HG02943 (cell line): ENCODE results near the gene GNAI1.

ENCODE experiments used
- ATAC-seq: cut with Tn5 transposase; IDR thresholded peaks from one replicate; pipeline ENCODE4 v1.9.1; 2021; ENCODE audit warnings: mild to moderate bottlenecking, low read depth, moderate library complexity; ENCODE audit not compliant: unreplicated experiment

The GNAI1 gene

GRCh38 chr7:80134536-80135308 lies at the start of gene GNAI1:
Gene GNAI1 (plus strand): TSS chr7:80134831. CDS start chr7:80135161, 330 bp downstream.
- peak; percentile 55 for ATAC-seq

- ATAC-seq: no peak
Observed at GRCh38 chr7:80087051-80087770, 47.4 kb upstream of the GNAI1 start.

DNA sequence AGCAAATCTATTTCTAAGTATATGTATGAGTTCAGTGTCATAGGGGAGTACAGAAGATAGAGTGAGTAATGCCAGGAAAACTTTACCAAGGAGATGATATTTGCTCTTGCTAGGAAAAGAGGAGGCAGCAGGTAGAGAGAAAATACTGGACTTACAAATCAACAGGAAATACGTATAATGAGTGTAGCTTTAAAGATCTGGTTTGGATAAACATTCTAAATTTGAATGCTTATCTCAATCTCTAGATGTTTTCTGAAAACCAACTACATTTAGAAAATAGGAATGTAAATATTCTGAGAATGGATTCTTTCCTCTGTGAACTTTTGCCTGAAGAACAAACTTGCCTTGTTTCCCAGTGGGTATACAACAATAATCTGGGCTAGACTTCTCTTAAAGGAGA lies 46.9 kb upstream of the GNAI1 start:
- ATAC-seq: no peak

GRCh38 chr7:80088705-80089104 lies 45.9 kb upstream of the GNAI1 start:
- ATAC-seq: no peak

- no peak for ATAC-seq
Observed at GRCh38 chr7:80089366-80089765, 45.3 kb upstream of the GNAI1 start.

GRCh38 chr7:80093349-80093748 lies 41.3 kb upstream of the GNAI1 start:
- no peak for ATAC-seq

DNA sequence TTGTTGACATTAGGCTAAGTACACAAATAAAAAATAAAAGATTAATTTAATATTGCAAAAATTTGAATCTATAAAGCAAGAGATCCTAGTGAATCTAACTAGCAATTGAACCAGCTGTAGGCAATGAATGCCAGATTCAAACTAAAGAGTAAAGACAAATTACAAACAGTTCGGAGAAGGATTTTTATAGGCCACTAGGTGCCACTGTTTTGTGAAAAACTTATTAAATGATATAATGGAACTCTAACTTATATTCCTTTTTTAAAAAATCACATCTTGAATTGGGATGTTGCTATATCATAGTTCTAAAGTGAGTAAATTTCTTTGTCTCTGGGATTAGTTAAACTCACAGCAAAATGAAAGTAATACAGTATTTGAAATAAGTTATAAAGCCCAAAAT lies 39.1 kb upstream of the GNAI1 start:
- ATAC-seq: no peak

- no peak for ATAC-seq
Observed at GRCh38 chr7:80097756-80098155, 36.9 kb upstream of the GNAI1 start.

- ATAC-seq: no peak
Observed at GRCh38 chr7:80098795-80099194, 35.8 kb upstream of the GNAI1 start.

- ATAC-seq: no peak
Observed at GRCh38 chr7:80100254-80100653, 34.4 kb upstream of the GNAI1 start.

GRCh38 chr7:80105701-80106408 lies 28.8 kb upstream of the GNAI1 start:
- ATAC-seq: no peak

- no peak for ATAC-seq
Observed at GRCh38 chr7:80106498-80107113, 28.0 kb upstream of the GNAI1 start.

DNA sequence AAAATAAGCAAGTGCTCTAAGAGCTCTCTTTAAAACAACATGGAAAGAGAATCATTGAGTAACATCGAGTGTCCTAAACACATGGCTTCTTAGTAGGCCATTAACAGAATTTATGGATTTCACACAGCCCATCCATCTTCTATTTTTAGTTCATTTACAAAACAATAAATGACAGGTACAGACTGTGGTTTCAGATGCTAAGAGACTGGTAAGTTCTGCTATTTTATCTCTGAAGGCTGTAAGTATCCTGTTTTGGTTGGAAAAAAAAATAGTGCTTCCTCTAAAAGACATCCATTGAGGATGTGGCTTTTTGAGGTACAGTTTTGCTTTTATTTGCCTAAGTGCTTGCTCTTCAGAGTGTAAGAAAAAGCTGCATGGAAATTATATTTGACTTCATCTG lies 27.4 kb upstream of the GNAI1 start:
- no peak for ATAC-seq

DNA sequence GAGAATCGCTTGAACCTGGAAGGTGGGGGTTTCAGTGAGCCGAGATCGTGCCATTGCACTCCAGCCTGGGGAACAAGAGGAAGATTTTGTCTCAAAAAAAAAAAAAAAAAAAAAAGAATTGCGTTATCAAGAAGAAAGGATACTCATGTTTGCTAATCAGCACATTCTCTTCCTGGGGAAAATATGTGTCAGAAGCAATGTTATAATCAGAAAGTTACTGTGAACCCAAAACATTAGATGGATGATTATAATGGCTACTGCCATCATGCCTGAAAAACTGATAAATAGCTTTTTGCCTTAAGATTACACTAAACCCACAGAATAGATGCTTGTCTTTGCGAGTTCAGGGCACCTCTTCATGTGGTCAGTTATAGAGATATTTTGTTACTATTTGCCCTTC lies 24.3 kb upstream of the GNAI1 start:
- ATAC-seq: no peak

GRCh38 chr7:80114159-80114558 lies 20.5 kb upstream of the GNAI1 start:
- ATAC-seq: no peak

- ATAC-seq: no peak
Observed at GRCh38 chr7:80124526-80125264, 9.9 kb upstream of the GNAI1 start.

- ATAC-seq: no peak
Observed at GRCh38 chr7:80127412-80128160, 7.0 kb upstream of the GNAI1 start.

- ATAC-seq: no peak
Observed at GRCh38 chr7:80128918-80129317, 5.7 kb upstream of the GNAI1 start.

DNA sequence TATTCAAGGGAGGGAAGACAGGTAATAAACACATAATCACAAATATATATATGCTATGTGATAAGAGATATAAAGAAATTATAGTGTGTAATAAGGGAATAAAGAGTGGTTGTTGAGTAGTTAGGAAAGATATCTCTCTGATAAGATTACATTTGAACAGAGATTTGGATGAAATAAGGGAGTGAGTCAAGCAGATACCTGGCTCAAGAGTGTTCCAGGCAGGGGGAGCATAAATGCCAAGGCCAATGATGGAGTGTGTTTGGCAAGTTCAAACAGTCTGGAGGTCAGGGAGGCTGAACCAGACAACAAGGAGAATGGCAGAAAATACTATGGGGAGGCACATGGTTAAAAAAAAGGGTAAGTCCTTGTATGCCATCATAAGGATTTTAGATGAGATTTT lies 4.8 kb upstream of the GNAI1 start:
- ATAC-seq: no peak
